ENCODE data around the gene BMP2K.

Gene BMP2K

DNA sequence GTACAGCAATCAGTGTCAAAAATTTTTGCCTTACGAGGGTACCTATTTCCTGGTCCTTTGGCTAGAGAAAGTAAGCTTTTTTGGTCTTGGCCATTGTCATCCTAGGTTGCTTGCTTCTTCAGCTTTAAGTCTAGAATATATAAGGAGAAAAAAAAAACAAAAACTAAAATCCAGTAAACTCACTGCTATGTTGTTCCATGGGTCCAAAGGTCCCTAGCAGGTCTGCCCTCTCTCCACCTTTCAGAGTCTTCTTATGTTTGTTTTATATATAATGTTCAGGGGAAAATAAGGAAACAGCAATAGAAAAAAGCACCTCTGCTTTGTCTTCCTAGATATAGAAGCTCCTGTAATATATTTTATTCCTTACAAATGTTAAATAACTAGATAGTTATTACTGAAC, 18.1 kb upstream of the BMP2K start:
- no peak for DNase-seq (ENCODE audit: low read depth)
- H3K4me3 ChIP-seq (ENCODE audit: low read depth, low read length) = no peak overlapping the region
- no peak for TF ChIP-seq POLR2A (IDR thresholded peaks at IDR 0.05; ENCODE audit: extremely low read depth, insufficient read length)
- TF ChIP-seq MYC (IDR thresholded peaks at IDR 0.05; ENCODE audit: low read depth, low read length) = no peak
- TF ChIP-seq, protein P1, sequence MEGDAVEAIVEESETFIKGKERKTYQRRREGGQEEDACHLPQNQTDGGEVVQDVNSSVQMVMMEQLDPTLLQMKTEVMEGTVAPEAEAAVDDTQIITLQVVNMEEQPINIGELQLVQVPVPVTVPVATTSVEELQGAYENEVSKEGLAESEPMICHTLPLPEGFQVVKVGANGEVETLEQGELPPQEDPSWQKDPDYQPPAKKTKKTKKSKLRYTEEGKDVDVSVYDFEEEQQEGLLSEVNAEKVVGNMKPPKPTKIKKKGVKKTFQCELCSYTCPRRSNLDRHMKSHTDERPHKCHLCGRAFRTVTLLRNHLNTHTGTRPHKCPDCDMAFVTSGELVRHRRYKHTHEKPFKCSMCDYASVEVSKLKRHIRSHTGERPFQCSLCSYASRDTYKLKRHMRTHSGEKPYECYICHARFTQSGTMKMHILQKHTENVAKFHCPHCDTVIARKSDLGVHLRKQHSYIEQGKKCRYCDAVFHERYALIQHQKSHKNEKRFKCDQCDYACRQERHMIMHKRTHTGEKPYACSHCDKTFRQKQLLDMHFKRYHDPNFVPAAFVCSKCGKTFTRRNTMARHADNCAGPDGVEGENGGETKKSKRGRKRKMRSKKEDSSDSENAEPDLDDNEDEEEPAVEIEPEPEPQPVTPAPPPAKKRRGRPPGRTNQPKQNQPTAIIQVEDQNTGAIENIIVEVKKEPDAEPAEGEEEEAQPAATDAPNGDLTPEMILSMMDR (IDR thresholded peaks at IDR 0.05; ENCODE audit: low read depth, low read length) = no peak
- TF ChIP-seq, protein P2, sequence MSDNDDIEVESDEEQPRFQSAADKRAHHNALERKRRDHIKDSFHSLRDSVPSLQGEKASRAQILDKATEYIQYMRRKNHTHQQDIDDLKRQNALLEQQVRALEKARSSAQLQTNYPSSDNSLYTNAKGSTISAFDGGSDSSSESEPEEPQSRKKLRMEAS (IDR thresholded peaks at IDR 0.05; ENCODE audit: low read depth, low read length) = no peak

DNA sequence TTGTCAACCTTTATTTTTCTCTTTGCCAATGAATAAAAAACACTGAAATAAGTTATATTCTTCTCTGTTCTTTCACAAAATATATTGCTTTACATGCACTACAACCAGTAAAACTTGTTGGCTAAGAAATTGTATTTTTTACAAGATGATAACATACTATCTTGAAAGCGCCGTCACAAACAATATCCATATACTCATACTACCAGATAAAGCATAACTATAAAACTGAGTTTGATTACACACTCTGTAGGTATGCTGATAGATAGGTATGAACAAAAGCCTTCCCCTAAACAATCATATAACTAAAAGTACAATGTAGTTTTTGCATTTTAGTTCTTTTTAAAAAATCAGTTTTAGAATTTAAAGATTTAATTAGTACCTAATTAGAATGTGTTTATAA, 13.6 kb upstream of the BMP2K start:
- no peak for DNase-seq (ENCODE audit: low read depth)
- TF ChIP-seq, protein P2 (IDR thresholded peaks at IDR 0.05; ENCODE audit: low read depth, low read length) = no peak
- TF ChIP-seq, protein P1 (IDR thresholded peaks at IDR 0.05; ENCODE audit: low read depth, low read length) = no peak
- TF ChIP-seq MYC (IDR thresholded peaks at IDR 0.05; ENCODE audit: low read depth, low read length) (no peak), POLR2A (IDR thresholded peaks at IDR 0.05; ENCODE audit: extremely low read depth, insufficient read length) (no peak)

DNA sequence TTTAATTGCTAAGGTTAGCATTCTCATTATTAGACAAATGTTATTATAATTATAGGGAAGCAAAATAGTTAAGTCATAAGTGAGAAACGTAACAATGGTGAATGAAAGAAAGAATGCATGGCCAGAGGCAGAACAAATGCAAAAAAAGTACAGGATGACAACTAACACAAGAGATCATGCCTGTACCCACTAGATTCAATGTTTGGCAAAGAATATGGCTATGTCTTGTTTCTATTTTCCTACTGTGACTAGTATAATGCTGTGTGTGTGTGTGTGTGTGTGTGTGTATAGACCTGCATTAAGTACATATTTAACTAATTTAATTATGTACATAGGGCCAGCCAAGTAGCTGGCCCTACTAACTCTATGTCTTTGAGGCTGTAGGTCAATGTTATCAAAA, 12.9 kb upstream of the BMP2K start:
- TF ChIP-seq, protein P2 (IDR thresholded peaks at IDR 0.05; ENCODE audit: low read depth, low read length) = no peak
- TF ChIP-seq, protein P1 (IDR thresholded peaks at IDR 0.05; ENCODE audit: low read depth, low read length) = no peak
- TF ChIP-seq POLR2A (IDR thresholded peaks at IDR 0.05; ENCODE audit: extremely low read depth, insufficient read length) (no peak), MYC (IDR thresholded peaks at IDR 0.05; ENCODE audit: low read depth, low read length) (no peak)
- no peak overlapping the region for H3K4me3 ChIP-seq (ENCODE audit: low read depth, low read length)
- DNase-seq (ENCODE audit: low read depth) = no peak

More for the DNA sequence above, 13.6 kb upstream of the BMP2K start:
- H3K4me3 ChIP-seq (ENCODE audit: low read depth, low read length) = no peak overlapping the region

DNA sequence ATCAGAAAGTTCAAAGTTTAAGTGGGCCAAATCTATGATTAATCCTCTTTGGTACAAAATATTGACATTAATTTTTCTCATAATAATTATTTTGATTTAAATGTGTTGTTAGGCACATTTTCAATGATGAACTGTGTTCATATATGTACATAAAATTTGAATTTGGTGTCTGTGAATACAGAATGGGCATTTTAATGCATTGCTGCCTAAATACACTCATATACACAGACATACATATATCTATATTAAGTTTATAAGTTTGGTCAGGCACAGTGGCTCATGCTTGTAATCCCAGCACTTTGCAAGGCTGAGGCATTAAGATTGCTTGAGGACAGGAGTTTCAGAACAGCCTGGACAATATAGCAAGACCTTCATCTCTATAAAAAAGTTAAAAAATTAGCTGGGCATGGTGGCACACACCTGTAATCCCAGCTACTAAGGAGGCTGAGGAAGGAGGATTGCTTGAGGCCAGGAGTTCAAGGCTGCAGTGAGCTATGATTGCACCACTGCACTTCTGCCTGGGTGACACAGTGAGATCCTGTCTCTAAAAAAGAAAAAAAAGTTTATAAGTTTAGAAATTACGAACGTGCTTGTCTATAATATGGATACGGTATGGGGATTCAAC, 12.3 kb upstream of the BMP2K start:
- no peak for TF ChIP-seq MYC (IDR thresholded peaks at IDR 0.05; ENCODE audit: low read depth, low read length)
- TF ChIP-seq, protein P1 (IDR thresholded peaks at IDR 0.05; ENCODE audit: low read depth, low read length) = no peak
- TF ChIP-seq, protein P2 (IDR thresholded peaks at IDR 0.05; ENCODE audit: low read depth, low read length) = no peak
- no peak for TF ChIP-seq POLR2A (IDR thresholded peaks at IDR 0.05; ENCODE audit: extremely low read depth, insufficient read length)
- DNase-seq (ENCODE audit: low read depth) = no peak
- no peak overlapping the region for H3K4me3 ChIP-seq (ENCODE audit: low read depth, low read length)

DNA sequence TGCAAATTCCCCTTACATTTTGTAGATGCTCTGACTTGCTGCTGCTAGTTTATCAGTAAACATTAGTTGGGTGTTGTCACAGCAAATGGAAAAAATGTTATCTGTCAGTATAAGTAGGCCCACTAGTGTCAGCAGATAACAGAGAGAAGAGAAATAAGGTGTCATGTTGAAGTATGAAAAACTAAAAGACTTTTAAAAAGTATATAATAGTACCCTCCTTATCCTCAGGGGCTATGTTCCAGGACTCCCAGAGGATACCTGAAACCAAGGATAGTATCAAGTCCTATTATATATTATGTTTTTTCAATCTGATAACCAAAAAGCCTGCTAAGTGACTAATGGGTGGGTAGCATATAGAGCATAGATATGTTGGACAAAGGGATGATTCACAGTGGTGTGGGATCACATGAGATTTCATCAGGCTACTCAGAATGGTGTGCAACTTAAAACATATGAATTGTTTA, 11.6 kb upstream of the BMP2K start:
- no peak for DNase-seq (ENCODE audit: low read depth)
- no peak for TF ChIP-seq MYC (IDR thresholded peaks at IDR 0.05; ENCODE audit: low read depth, low read length)
- TF ChIP-seq, protein P1 (IDR thresholded peaks at IDR 0.05; ENCODE audit: low read depth, low read length) = no peak
- TF ChIP-seq, protein P2 (IDR thresholded peaks at IDR 0.05; ENCODE audit: low read depth, low read length) = no peak
- no peak for TF ChIP-seq POLR2A (IDR thresholded peaks at IDR 0.05; ENCODE audit: extremely low read depth, insufficient read length)
- H3K4me3 ChIP-seq (ENCODE audit: low read depth, low read length) = no peak overlapping the region
